NT2/D1 (cell line): Measurements from ENCODE around the gene ZNF346.

Source experiments
- YY1 ChIP-seq: IDR thresholded peaks from 2 replicates; pipeline ENCODE4 v1.6.1; 2011; ENCODE audit not compliant: insufficient read length, insufficient read depth
- ZNF274 ChIP-seq: IDR thresholded peaks from 2 replicates; pipeline ENCODE4 v1.6.1; 2011; ENCODE audit warnings: mild to moderate bottlenecking, low read depth, low read length

DNA sequence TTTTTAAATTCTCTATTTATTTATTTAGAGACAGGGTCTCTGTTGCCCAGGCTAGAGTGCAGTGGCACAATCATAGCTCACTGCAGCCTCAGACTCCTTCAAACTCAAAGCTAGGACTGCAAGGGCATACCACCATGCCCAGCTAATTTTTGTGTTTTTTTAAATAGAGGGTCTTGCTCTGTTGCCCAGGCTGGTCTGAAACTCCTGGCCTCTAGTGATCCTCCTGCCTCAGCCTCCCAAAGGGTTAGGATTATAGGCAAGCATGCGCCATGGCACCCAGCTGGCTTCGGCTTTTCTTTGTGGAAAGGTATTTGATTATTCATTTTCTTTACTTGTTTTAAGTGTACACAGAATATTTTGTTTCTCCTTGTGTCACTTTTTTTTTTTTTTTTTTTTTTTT lies 5.2 kb downstream of the ZNF346 start:
- TF ChIP-seq ZNF274 (no peak), YY1 (no peak)
